HG03060 (cell line): ENCODE measurements around the gene LBR.
"Not testable (repeated sequence)": the region's sequence is repeated elsewhere in the genome, so short reads cannot be mapped to it uniquely, and the experiment has no call there.

Experiments used
- ATAC-seq: cut with Tn5 transposase; IDR thresholded peaks from one replicate; pipeline ENCODE4 v1.9.1; 2021; ENCODE audit warnings: low read depth, moderate number of reproducible peaks; ENCODE audit not compliant: unreplicated experiment

The LBR gene

DNA sequence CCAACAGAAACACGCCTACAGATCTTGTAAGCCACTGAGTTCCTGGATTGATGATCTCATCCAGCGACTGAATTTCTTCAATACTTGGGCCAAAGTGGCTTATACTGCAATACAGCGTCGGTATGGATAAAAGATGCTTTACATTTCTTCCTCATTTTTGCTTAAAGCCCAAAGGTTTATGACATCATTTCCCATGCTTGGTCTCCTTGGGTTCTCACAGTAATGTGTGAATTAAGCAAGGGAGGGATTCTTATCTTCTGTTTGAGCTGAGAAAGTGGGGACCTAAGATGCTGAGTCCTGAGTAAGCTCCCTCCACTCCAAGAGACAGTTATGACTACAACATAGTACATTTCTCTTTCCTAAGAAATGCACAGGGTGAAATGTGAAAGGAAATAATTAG lies 39.5 kb downstream of the LBR start:
- no peak for ATAC-seq

DNA sequence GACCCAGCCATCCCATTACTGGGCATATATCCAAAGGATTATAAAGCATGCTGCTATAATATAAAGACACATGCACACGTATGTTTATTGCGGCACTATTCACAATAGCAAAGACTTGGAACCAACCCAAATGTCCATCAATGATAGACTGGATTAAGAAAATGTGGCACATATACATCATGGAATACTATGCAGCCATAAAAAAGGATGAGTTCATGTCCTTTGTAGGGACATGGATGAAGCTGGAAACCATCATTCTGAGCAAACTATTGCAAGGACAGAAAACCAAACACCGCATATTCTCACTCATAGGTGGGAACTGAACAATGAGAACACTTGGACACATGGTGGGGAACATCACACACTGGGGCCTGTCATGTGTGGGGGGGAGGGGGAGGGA lies 41.0 kb downstream of the LBR start:
- ATAC-seq = not testable (repeated sequence)

DNA sequence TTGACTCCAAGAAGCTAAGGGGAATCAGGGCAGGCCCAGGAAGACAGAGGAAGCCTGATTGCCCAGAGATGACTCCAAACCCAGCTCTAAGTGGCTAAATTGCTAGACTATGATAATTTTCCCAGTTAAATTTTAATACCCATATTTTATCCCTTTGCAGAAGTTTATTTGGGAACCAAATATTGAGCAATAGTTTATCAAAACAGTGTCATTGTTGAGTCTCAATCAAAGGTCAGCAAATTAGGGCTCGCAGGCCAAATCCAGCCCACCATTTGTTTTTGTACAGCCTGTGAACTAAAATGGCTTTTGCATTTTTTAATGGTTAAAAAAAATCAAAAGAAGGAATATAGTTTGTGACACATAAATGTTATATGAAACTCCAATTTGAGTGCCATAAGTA lies 47.1 kb downstream of the LBR start:
- no peak for ATAC-seq

DNA sequence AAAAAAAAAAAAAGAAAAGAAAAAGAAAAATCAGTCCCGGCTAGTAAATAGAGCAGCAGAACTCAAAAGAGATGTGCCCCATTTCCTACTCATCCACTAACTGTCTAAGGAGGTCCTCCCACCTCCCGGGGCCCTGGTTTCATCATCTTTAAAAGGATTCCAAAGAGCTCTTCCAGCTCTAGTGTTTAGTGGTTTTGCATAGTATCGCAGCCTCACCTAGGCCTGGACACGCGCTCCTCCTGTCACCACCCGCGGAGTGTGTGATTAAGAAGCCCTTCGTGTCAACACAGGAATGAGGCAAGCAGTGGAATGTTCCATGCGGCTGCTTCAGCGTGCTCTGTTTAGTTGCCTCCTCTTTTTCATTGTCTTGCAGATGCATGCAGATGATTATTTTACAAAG lies 49.0 kb downstream of the LBR start:
- no peak for ATAC-seq

GRCh38 chr1:225374996-225375395 lies 52.8 kb downstream of the LBR start:
- ATAC-seq = no peak

GRCh38 chr1:225373155-225373554 lies 54.7 kb downstream of the LBR start:
- no peak for ATAC-seq

- no peak for ATAC-seq
Observed at GRCh38 chr1:225371366-225372010, 56.4 kb downstream of the LBR start.

- ATAC-seq = no peak
Observed at GRCh38 chr1:225368036-225368552, 59.7 kb downstream of the LBR start.

GRCh38 chr1:225366552-225366951 lies 61.3 kb downstream of the LBR start:
- ATAC-seq = no peak

DNA sequence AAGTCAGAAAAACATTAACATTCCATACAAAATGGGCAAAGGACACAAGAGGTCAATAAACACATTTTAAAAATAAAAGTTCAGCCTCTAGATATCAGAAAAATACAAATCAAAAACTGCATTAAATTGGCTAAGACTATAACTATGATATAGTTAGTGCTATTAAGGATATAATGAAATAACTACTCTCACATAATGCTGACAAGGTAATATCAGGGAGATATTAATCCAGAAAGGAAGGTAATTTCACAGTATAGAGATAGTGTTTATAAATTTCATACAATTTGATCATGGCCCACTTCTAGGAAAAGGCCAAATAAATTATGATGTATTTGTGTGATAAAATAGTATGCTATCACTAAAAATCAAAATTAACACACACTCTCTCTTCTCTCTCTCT lies 61.8 kb downstream of the LBR start:
- no peak for ATAC-seq

DNA sequence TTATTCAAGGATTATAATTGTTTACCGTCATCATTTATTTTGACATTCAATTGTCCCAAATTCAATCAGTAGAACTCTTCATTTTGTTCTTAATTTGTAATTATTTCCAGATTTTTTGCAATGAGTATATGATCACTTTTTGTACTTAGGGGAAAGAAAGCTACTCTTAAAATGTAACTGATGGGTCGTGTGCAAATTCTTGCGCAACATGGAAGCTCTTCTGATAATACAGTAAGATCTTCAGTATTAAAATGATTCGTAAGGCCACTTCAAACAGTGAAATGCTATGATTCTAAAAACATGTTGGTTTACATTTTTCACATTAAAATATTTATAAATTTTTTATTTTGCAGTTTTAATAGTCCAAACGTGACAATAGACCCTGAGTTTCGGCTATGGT lies 63.4 kb downstream of the LBR start:
- no peak for ATAC-seq

DNA sequence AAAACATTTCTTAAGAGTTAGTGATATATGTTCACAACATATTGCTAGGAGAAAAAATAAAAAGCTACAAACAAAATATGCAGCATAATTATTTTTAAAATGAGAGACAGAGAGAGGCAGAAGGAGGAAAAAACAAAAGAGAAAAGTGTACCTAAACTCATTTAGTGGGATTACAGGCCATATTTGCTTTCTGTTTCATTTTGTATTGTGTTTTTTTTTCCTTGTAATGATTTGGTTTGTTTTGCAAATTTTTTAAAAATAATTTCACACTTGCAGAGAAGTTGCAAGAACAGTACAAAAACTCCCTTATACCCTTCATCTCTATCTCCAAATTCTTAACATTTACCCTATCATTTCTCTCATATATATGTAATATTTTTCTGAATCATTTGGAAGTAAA lies 65.0 kb downstream of the LBR start:
- ATAC-seq = no peak

GRCh38 chr1:225361176-225361575 lies 66.7 kb downstream of the LBR start:
- ATAC-seq = no peak

DNA sequence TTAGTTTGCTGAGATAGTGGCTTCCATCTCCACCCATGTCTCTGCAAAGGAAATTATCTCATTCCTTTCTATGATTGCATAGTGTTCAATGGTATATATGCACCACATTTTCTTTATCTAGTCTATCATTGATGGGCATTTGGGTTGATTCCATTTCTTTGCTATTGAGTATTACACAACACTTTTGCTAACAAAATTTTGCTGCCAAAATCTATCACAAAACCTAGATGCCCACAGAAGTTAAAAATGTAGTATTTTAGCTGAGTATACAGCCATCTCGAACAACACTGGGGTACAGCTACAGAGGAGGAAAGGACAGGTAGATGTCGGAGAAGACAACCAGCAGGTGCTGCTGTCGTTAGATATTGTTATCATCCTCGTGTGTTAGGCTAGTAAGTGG lies 67.7 kb downstream of the LBR start:
- no peak for ATAC-seq

DNA sequence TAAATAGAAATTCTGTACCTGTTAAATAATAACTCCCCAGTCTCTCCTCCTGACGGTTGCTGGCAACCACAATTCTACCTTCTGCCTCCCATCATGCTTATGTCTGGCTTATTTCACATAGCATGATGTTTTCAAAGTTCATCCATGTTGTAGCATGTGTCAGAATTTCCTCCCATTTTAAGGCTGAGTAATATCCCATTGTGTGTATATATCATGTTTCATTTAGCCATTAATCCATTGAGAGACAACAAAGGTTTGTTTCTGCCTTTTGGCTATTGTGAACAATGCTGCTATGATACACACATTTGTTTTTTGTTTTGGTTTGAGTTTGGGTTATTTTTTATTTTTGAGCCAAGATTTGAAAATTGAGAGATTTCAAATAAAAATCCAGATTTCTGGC lies 72.0 kb downstream of the LBR start:
- ATAC-seq = no peak

DNA sequence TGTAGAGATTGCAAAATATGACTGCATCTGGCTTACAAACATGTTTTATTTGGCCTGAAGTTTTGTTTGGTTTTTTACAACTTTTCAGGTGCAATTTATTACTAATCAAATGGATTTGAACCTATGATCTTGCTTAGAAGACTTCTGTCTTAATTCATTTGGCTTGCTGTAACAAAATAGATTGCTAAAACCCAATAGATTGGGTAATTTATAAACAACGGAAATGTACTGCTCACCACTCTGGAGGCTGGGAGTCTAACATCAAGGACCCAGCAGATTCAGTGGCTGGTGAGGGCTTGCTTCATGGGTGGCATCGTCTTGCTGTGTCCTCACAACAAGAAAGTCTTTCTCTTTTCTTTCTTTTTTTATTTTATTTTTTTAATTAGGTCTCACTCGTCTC lies 72.9 kb downstream of the LBR start:
- no peak for ATAC-seq
